GM23338 (cell line): ENCODE results near the gene PTPRS. TPM values are rescaled to one million over a fixed set of nuclear protein-coding genes. Genes with fewer than 3 reads are reported as not detected.

Source experiments
- ATAC-seq: fragments of 200-7000 bp; cut with Tn5 transposase; 3 replicates; pipeline ENCODE4 v1.9.1; 2020
- DNase-seq: peaks from one replicate; pipeline ENCODE4 v3.0.0-alpha.2; 2015; ENCODE audit warnings: low spot score
- H2AFZ ChIP-seq: fragments of 200-600 bp; sonication (generic); 2 replicates; pipeline ENCODE4 v1.8.0; 2016; ENCODE audit warnings: antibody characterized with exemption, mild to moderate bottlenecking, moderate library complexity
- H3F3A ChIP-seq: fragments of 200-600 bp; sonication (generic); replicated peaks from 2 replicates; pipeline ENCODE4 v1.8.0; 2017; ENCODE audit warnings: antibody characterized with exemption, mixed run types, low read depth
- H3K27ac ChIP-seq: fragments of 200-600 bp; sonication (generic); 2 replicates; pipeline ENCODE4 v1.6.1; 2016; ENCODE audit warnings: low read depth
- H3K27me3 ChIP-seq: fragments of 200-600 bp; sonication (generic); 2 replicates; pipeline ENCODE4 v1.8.0; 2016; ENCODE audit warnings: mild to moderate bottlenecking, mixed run types, moderate library complexity; ENCODE audit not compliant: insufficient read depth
- H3K36me3 ChIP-seq: fragments of 200-600 bp; sonication (generic); 2 replicates; pipeline ENCODE4 v1.8.0; 2016; ENCODE audit warnings: mild to moderate bottlenecking; ENCODE audit not compliant: insufficient read depth
- H3K4me1 ChIP-seq: fragments of 200-600 bp; sonication (generic); 2 replicates; pipeline ENCODE4 v1.8.0; 2016; ENCODE audit warnings: mild to moderate bottlenecking, moderate library complexity; ENCODE audit not compliant: insufficient read depth
- H3K4me2 ChIP-seq: fragments of 200-600 bp; sonication (generic); 2 replicates; pipeline ENCODE4 v1.7.1; 2017; ENCODE audit warnings: mixed run types
- H3K4me3 ChIP-seq: fragments of 200-600 bp; sonication (generic); 2 replicates; pipeline ENCODE4 v1.6.1; 2016; ENCODE audit warnings: mixed run types
- H3K79me2 ChIP-seq: fragments of 200-600 bp; sonication (generic); replicated peaks from 2 replicates; pipeline ENCODE4 v1.8.0; 2017; ENCODE audit warnings: mild to moderate bottlenecking; ENCODE audit not compliant: insufficient read depth
- H3K9me2 ChIP-seq: fragments of 200-600 bp; sonication (generic); 2 replicates; pipeline ENCODE4 v1.8.0; 2017; ENCODE audit not compliant: insufficient read depth
- H4K20me1 ChIP-seq: fragments of 200-600 bp; sonication (generic); replicated peaks from 2 replicates; pipeline ENCODE4 v1.8.0; 2017; ENCODE audit warnings: mild to moderate bottlenecking; ENCODE audit not compliant: insufficient read depth
- H3K27ac Mint-ChIP-seq: 2 replicates; pipeline ENCODE4 v1.8.0; 2020; ENCODE audit warnings: inconsistent platforms, mild to moderate bottlenecking, moderate library complexity, mixed read lengths
- H3K27me3 Mint-ChIP-seq: 3 replicates; pipeline ENCODE4 v1.8.0; 2022; ENCODE audit warnings: low read depth, mild to moderate bottlenecking, moderate library complexity, mixed read lengths, inconsistent platforms; ENCODE audit not compliant: insufficient read depth, poor library complexity
- H3K36me3 Mint-ChIP-seq: 3 replicates; pipeline ENCODE4 v1.8.0; 2021; ENCODE audit warnings: low read depth, mild to moderate bottlenecking, inconsistent platforms, moderate library complexity, mixed read lengths
- H3K4me1 Mint-ChIP-seq: 3 replicates; pipeline ENCODE4 v1.8.0; 2020; ENCODE audit warnings: mild to moderate bottlenecking, inconsistent platforms, mixed read lengths
- H3K4me3 Mint-ChIP-seq: 3 replicates; pipeline ENCODE4 v1.8.0; 2021; ENCODE audit warnings: moderate library complexity, mild to moderate bottlenecking, inconsistent platforms, mixed read lengths
- H3K9me3 Mint-ChIP-seq: 3 replicates; pipeline ENCODE4 v1.8.0; 2020; ENCODE audit warnings: moderate library complexity, mild to moderate bottlenecking, inconsistent platforms, mixed read lengths
- CREB1 ChIP-seq: fragments of 250-450 bp; sonication (Bioruptor Pico); IDR thresholded peaks from 2 replicates; pipeline ENCODE4 v1.5.0; 2020; ENCODE audit warnings: low read depth, mild to moderate bottlenecking, moderate library complexity
- CTCF ChIP-seq, 2 experiments: fragments of 200-600 bp in 1 of 2; sonication (generic) in 1 of 2; conservative IDR thresholded peaks; 2 replicates each; pipeline versions ENCODE4 v1.5.1 to v1.6.1; 2016 to 2017; ENCODE audit warnings: antibody characterized with exemption in 2 of 2, low read depth in 2 of 2, mild to moderate bottlenecking in 2 of 2, moderate library complexity in 1 of 2
- ETS1 ChIP-seq: IDR thresholded peaks from 2 replicates; pipeline ENCODE4 v1.6.1; 2016; ENCODE audit warnings: antibody characterized with exemption
- EZH2 ChIP-seq: fragments of 200-600 bp; sonication (generic); IDR thresholded peaks from one replicate; pipeline ENCODE4 v1.8.0; 2017; ENCODE audit warnings: antibody characterized with exemption, mild to moderate bottlenecking, low read depth; ENCODE audit not compliant: unreplicated experiment
- EZH2phosphoT487 ChIP-seq: fragments of 200-600 bp; sonication (generic); IDR thresholded peaks from one replicate; pipeline ENCODE4 v1.8.1; 2018; ENCODE audit warnings: antibody characterized with exemption; ENCODE audit not compliant: unreplicated experiment
- JUNB ChIP-seq: IDR thresholded peaks from one replicate; pipeline ENCODE4 v1.6.1; 2016; ENCODE audit warnings: antibody characterized with exemption; ENCODE audit not compliant: unreplicated experiment
- POLR2AphosphoS5 ChIP-seq: IDR thresholded peaks from 2 replicates; pipeline ENCODE4 v1.6.1; 2016; ENCODE audit warnings: antibody characterized with exemption, low read depth
- REST ChIP-seq: IDR thresholded peaks from one replicate; pipeline ENCODE4 v1.6.1; 2018; ENCODE audit warnings: antibody characterized with exemption; ENCODE audit not compliant: unreplicated experiment
- STAT1 ChIP-seq: IDR thresholded peaks from one replicate; pipeline ENCODE4 v1.6.1; 2016; ENCODE audit warnings: antibody characterized with exemption; ENCODE audit not compliant: unreplicated experiment
- ZNF114 ChIP-seq: fragments of 250-450 bp; sonication (Bioruptor Pico); IDR thresholded peaks from 2 replicates; pipeline ENCODE4 v1.5.0; 2020; ENCODE audit warnings: mild to moderate bottlenecking, moderate library complexity
- ZNF331 ChIP-seq: fragments of 250-450 bp; sonication (Bioruptor Pico); IDR thresholded peaks from 2 replicates; pipeline ENCODE4 v1.5.0; 2020; ENCODE audit warnings: low read depth, mild to moderate bottlenecking, moderate library complexity
- polyA plus RNA-seq: library from polyadenylated mRNA; unstranded; fragments of >200 nt; fragmentation: Nextera tagmentation; extraction: Ambion mirVana; gene quantifications from 2 replicates; pipeline ENCODE4 v1.2.1, GENCODE V29; 2016
- total RNA-seq: library from RNA; depleted of rRNA; stranded (reverse); fragments of >200 nt; shearing (Covaris generic); gene quantifications from 2 replicates; pipeline ENCODE4 v1.2.3, GENCODE V29; 2014

The PTPRS gene
- total and polyA plus RNA-seq, 2 experiments from 2014 or later: 20.7 to 290 TPM

GRCh38 chr19:5333581-5334365, 6.8 kb downstream of the PTPRS start:
- Mint-ChIP-seq H3K4me1 (peaks cover 31% of the 10 kb centered on the region), H3K27ac (no peak overlapping the region; the same call in 1 of the 2 replicates), H3K4me3 (no peak overlapping the region), H3K36me3 (peaks cover 12% of the 10 kb centered on the region), H3K27me3 (peaks cover 10% of the 10 kb centered on the region), H3K9me3 (no peaks in the 10 kb centered on the region)
- no peaks in the 10 kb centered on the region for H3K9me2 ChIP-seq
- no peaks in the 10 kb centered on the region for H3K36me3 ChIP-seq
- H3K4me3 ChIP-seq: no peak overlapping the region
- TF ChIP-seq EZH2: no peak
- no peak for TF ChIP-seq CREB1 (CRISPR knock-in tag)
- no peak for TF ChIP-seq ZNF114 (CRISPR knock-in tag)
- DNase-seq: no peak
- 0 out of 2 replicates have a peak, but pooled peaks cover 2% of the 10 kb centered on the region for H3F3A ChIP-seq
- H4K20me1 ChIP-seq: peaks cover 70% of the 10 kb centered on the region
- H3K79me2 ChIP-seq: peaks cover 99% of the 10 kb centered on the region
- peaks cover 33% of the 10 kb centered on the region for H3K4me1 ChIP-seq
- no peak overlapping the region for H2AFZ ChIP-seq
- no peak for ATAC-seq
- no peak overlapping the region for H3K4me2 ChIP-seq
- no peaks in the 10 kb centered on the region for H3K27me3 ChIP-seq
- no peak overlapping the region for H3K27ac ChIP-seq

GRCh38 chr19:5332501-5332900, 8.1 kb downstream of the PTPRS start:
- ATAC-seq (no peak), DNase-seq (no peak)
- Mint-ChIP-seq H3K4me3 (no peak overlapping the region), H3K9me3 (no peaks in the 10 kb centered on the region), H3K27me3 (peaks cover 7% of the 10 kb centered on the region), H3K27ac (no peak overlapping the region), H3K36me3 (peaks cover 15% of the 10 kb centered on the region), H3K4me1 (peaks cover 27% of the 10 kb centered on the region)
- no peak overlapping the region for H3K4me3 ChIP-seq
- H4K20me1 ChIP-seq: peaks cover 62% of the 10 kb centered on the region
- no peak overlapping the region for H3K27ac ChIP-seq
- no peaks in the 10 kb centered on the region for H3K27me3 ChIP-seq
- H3K4me2 ChIP-seq: no peak overlapping the region
- peaks cover 23% of the 10 kb centered on the region for H3K4me1 ChIP-seq
- no peaks in the 10 kb centered on the region for H3K36me3 ChIP-seq
- H3K9me2 ChIP-seq: no peaks in the 10 kb centered on the region
- H3F3A ChIP-seq: 0 out of 2 replicates have a peak, but pooled peaks cover 2% of the 10 kb centered on the region
- H3K79me2 ChIP-seq: peaks cover 99% of the 10 kb centered on the region
- no peak overlapping the region for H2AFZ ChIP-seq
- TF ChIP-seq ETS1: no peak
- no peak for TF ChIP-seq STAT1
- TF ChIP-seq JUNB: no peak
- no peak for TF ChIP-seq CREB1 (CRISPR knock-in tag)
- no peak for TF ChIP-seq EZH2phosphoT487
- TF ChIP-seq REST: no peak
- no peak for TF ChIP-seq POLR2AphosphoS5
- TF ChIP-seq ZNF114 (CRISPR knock-in tag): no peak
- no peak for TF ChIP-seq EZH2
- no peak for TF ChIP-seq ZNF331 (CRISPR knock-in tag)
- TF ChIP-seq CTCF (conservative IDR thresholded peaks at IDR 0.05; ENCODE audit: low read depth in 2 of 2): no peak
